GM21515 (cell line): ENCODE measurements around the gene MAPRE2.

Experiments used
- ATAC-seq: cut with Tn5 transposase; IDR thresholded peaks from one replicate; pipeline ENCODE4 v1.9.1; 2021; ENCODE audit not compliant: unreplicated experiment

The MAPRE2 gene

DNA sequence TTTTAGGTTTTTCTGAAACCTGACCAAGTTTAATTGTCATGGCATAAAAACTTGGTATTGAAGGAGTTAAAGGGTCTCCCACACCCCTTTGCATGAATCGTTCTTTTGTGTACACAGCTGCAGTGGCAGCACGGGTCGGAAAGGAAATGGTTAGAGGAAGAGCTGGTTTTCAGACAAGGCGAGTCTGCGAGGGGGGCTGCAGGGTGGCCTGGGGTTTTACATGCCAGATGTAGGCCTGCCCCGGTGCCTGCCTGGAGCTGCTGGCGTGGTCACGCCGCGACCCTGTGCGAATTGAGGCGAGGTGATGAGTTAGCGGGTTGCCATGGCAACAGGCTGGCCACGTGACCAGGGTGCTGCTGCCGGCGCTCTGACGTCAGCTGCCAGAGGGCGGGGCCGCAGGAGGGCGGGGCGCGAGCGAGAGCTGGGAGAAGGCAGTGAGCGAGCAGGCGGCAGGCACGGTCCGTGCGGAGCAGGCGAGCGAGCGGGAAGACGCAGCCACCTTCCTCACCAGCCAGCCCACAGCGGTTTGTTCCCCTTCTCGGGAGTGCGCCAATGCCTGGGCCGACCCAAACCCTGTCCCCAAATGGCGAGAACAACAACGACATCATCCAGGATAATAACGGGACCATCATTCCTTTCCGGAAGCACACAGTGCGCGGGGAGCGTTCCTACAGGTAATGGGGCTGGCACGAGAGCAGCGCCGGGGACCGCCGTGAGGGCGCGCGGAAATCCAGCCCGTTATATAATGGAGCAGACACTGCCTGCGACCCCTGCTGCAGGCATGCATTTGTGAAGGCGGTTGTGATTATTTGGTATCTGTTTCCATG, at the start of gene MAPRE2:
Gene MAPRE2, plus strand, starts transcription at position 426 of the 827 bp plus-strand sequence. Its CDS starts 127 bp downstream, at position 553.
- ATAC-seq, result peak; percentile 79

GRCh38 chr18:34991561-34991960, 49.7 kb upstream of the MAPRE2 start:
- no peak for ATAC-seq

- ATAC-seq, result no peak
These were observed 47.9 kb upstream of the MAPRE2 start for GRCh38 chr18:34993289-34993688.

GRCh38 chr18:34995746-34996145, 45.5 kb upstream of the MAPRE2 start:
- ATAC-seq, result no peak

GRCh38 chr18:34998661-34999060, 42.6 kb upstream of the MAPRE2 start:
- ATAC-seq, result no peak

GRCh38 chr18:34999756-35000289, 41.4 kb upstream of the MAPRE2 start:
- no peak for ATAC-seq

DNA sequence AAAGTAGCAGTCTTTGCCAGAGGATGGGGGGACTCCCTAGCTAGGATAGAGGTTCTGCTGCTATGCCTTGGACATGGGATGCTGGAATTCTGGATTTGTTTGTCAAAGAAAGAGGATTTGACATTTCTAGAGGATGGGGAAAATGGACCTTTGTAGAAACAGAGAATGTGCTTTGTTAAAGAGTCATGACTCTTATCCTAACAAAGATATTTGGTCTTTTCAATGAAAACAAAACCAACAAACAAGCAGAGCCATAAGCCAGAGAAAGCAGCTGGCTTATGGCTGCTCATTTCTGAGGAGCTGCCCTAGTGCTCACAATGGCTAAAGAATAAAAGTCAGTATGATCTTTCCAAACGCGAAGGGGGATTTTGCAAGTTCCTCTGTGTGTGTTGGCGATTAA, 40.8 kb upstream of the MAPRE2 start:
- ATAC-seq, result no peak

DNA sequence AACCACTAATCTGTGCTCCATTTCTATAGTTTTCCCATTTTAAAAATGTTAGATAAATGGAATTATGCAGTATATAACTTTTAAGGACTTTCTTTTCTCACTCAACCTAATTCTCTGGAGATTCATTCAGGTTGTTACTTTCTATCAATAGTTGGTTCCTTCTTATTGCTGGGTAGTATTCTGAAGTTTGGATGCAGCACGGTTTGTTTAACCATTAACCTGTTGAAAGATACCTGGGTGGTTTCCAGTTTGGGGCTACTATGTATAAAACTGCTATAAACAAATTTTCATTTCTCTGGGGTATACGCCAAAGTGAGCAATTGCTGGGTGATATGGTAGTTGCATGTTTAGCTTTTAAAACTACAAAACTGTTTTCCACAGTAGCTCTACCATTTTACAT, 39.1 kb upstream of the MAPRE2 start:
- ATAC-seq, result no peak

GRCh38 chr18:35005963-35006577, 35.1 kb upstream of the MAPRE2 start:
- ATAC-seq, result peak; percentile 87

- no peak for ATAC-seq
These were observed 31.1 kb upstream of the MAPRE2 start for GRCh38 chr18:35010156-35010555.

DNA sequence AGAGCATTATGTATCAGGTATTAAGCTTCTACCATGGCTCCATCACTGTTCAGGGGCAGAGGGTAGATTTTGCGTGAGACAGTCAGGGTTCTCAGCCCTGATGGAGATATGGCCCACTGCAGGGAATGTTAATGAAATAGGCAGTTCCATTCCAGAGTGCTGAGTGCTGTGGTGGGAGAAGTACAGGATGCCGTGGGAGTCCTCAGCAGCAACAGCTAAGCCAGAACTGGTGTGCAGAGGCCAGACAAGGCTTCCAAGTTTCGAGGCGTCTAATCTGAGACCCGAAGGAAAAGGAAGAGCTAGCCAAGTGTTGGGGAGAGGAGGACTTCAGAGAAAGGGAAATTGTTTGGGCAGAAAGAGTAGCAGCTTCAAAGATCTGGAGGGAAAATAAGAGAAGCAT, 30.2 kb upstream of the MAPRE2 start:
- ATAC-seq, result no peak

- ATAC-seq, result no peak
These were observed 21.3 kb upstream of the MAPRE2 start for GRCh38 chr18:35019933-35020332.

- ATAC-seq, result no peak
These were observed 18.7 kb upstream of the MAPRE2 start for GRCh38 chr18:35022426-35023001.

- ATAC-seq, result no peak
These were observed 17.0 kb upstream of the MAPRE2 start for GRCh38 chr18:35024196-35024595.

GRCh38 chr18:35024965-35025364, 16.2 kb upstream of the MAPRE2 start:
- ATAC-seq, result no peak

GRCh38 chr18:35026407-35027061, 14.7 kb upstream of the MAPRE2 start:
- no peak for ATAC-seq

DNA sequence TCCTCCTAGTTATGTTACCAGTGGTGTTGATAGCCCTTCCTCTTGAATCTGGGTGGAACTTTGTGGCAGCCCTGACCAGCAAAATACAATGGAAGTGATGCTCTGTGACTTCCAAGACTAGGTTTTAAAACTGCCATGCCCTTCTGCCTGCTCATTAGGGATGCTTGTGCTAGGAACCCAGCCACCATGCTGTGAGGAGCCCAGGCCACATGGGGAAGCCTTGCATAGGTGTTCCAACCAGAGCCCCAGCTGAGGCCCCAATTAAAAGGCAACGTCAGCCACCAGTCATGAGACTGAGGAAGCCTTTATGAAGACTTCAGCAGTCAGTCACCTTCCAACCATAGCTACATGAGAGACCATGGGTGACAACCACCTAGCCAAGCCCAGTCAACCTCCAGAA, 14.0 kb upstream of the MAPRE2 start:
- no peak for ATAC-seq

DNA sequence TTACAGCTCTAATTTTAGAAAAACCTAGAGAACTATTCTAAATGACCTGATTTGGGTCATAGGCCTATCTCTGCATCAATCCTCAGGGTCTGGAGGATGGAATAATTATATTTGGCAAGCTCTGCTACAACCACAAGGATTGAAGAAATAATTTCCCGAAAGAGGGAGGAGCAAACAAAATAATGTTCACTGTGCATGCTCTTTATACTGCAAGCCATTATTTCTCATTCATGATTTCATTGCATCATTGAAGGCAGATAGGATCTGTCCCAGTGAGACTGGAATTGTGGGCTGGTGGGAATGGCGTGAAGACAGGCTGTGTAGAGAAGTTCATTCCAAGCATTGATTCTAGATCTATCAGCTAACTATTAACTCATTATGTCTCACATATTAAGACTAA, 12.7 kb upstream of the MAPRE2 start:
- ATAC-seq, result no peak

DNA sequence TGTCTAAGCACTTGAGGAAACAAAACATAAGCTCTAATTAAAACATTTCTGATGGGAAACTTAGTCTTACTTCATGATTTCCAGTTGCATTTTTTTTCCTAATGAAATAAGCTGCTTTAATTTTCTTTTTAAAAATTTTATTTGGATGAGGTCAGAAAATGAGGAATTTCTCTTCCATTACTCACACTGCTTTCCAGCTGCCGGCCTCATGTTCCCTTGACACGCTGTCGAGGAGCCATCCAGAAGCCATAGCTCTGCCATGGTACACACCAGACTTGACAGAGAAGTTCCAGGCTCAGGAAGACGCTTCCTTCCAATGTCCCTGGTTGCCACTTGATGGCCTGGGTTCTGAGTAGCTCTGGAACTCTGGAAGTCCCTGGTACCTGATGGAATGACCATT, 12.1 kb upstream of the MAPRE2 start:
- no peak for ATAC-seq

DNA sequence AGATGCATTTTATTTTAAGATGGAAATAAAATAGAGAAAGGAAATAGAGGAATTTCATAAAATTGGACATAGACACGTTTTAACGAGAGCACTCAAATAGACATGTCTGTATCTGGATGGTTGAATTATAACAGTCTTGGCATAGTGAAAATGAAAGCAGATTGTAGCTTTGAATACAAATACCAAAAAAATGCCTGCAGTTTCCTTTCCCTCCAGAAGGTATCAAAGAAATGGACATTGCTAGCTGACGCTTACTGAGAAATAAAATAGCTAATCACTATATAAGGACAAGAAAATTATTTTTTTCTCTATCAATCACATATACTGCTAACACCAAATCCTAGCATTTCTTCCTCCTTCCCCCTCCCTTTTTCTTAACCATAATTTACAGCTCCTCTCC, 11.4 kb upstream of the MAPRE2 start:
- ATAC-seq, result peak; percentile 79

DNA sequence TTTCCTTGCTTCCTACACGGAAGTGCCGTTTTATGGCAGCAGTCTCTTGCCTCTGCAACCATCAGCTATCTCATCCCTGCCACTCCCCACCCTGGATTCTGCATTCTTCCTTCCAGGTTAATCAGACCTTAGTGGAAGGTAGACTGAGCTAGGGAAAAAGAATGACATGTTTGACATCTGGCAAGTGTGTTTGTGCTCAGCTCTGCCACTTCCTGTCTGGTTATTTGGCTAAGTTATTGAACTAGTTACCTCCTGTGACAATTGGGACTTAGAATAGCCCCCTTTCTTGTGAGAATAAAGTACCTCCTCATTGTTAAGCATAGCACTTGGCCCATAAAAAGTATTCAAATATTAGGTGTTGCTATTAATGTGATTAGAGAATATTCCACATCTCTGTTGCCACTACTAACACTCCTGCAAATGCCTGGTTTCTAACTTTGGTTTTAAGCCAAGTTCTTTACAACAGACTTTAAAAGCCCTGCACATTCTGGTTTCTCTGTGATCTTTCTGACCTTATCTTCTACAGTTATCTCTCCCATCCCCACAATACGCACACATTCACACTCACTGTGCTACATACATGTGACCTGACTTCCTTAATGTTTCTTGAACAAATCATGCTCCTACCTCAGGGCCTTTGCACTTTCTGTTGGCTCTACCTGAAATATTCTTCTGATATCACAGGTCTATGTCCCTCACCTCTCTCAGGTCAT, 10.8 kb upstream of the MAPRE2 start:
- peak; percentile 65 for ATAC-seq
